Smooth muscle cell of the brain vasculature (primary cell): ENCODE results near the gene SLC29A4.

Source experiments
- DNase-seq: peaks from one replicate; pipeline ENCODE4 v3.0.0-alpha.2; 2012; ENCODE audit warnings: low read depth, low spot score

SLC29A4 gene

GRCh38 chr7:5352440-5353010, 69.8 kb downstream of the SLC29A4 start:
- no peak for DNase-seq

- no peak for DNase-seq
These were observed 71.9 kb downstream of the SLC29A4 start for GRCh38 chr7:5354460-5355232.
